ENCODE measurements around the gene TMTC1.
A peak's percentile ranks its signal among the peaks of the same experiment; 100 is the strongest.

The TMTC1 gene

GRCh38 chr12:29794862-29795261, 11.1 kb upstream of the TMTC1 start:
- no peak overlapping the region for H3K9ac ChIP-seq (ENCODE audit: low read length)
- no peak overlapping the region for H3K23ac ChIP-seq (ENCODE audit: low read length in 2 of 2)
- no peak overlapping the region for H2BK120ac ChIP-seq (ENCODE audit: low read depth, low read length)

GRCh38 chr12:29792853-29793252, 9.1 kb upstream of the TMTC1 start:
- Histone ChIP-seq H3K9me3 (ENCODE audit: control insufficient read depth, low read length) (no peaks in the 10 kb centered on the region), H3K23ac (ENCODE audit: low read length in 2 of 2) (no peak overlapping the region), H3K4me3 (ENCODE audit: insufficient read depth in 1 of 2, low read depth in 1 of 2, low read length in 2 of 2) (no peak overlapping the region), H3K4ac (ENCODE audit: low read depth in 1 of 2, low read length in 2 of 2) (no peak overlapping the region), H3K4me1 (ENCODE audit: control insufficient read depth, insufficient read depth, low read depth, low read length) (no peaks in the 10 kb centered on the region), H3K9ac (ENCODE audit: low read length) (no peak overlapping the region), H2AFZ (ENCODE audit: low read depth, low read length) (no peak overlapping the region), H2BK5ac (ENCODE audit: low read depth, low read length, poor library complexity, severe bottlenecking) (no peak overlapping the region), H4K8ac (ENCODE audit: low read length) (no peak overlapping the region), H3K4me2 (ENCODE audit: low read length, poor library complexity, severe bottlenecking) (no peak overlapping the region), H2BK120ac (ENCODE audit: low read depth, low read length) (no peak overlapping the region), H3K18ac (ENCODE audit: low read depth in 1 of 2, low read length in 2 of 2) (no peak overlapping the region), H4K91ac (ENCODE audit: low read length) (no peak overlapping the region), H2AK5ac (ENCODE audit: low read length, severe bottlenecking) (no peak overlapping the region), H3K14ac (ENCODE audit: low read length in 2 of 2) (no peak overlapping the region), H3K79me1 (replicated peaks; ENCODE audit: low read length, poor library complexity, severe bottlenecking) (no peaks in the 10 kb centered on the region), H2BK12ac (ENCODE audit: low read length in 2 of 2) (no peak overlapping the region), H3K36me3 (ENCODE audit: control insufficient read depth in 1 of 2, insufficient read depth in 2 of 2, low read depth in 1 of 2, low read length in 2 of 2) (no peaks in the 10 kb centered on the region), H3K27me3 (ENCODE audit: control insufficient read depth in 1 of 2, insufficient read depth in 1 of 2, low read length in 2 of 2) (no peaks in the 10 kb centered on the region), H3K27ac (ENCODE audit: low read length, poor library complexity, severe bottlenecking) (no peak overlapping the region), H2BK15ac (ENCODE audit: low read depth, poor library complexity, severe bottlenecking) (no peak overlapping the region)
- 92% methylated on average over 8 of the region's 8 CpGs for WGBS
- DNase-seq: no peak

More at GRCh38 chr12:29794862-29795261, 11.1 kb upstream of the TMTC1 start:
- no peak overlapping the region for H3K4ac ChIP-seq (ENCODE audit: low read depth in 1 of 2, low read length in 2 of 2)
- H2BK15ac ChIP-seq (ENCODE audit: low read depth, poor library complexity, severe bottlenecking): no peak overlapping the region
- no peak overlapping the region for H2BK12ac ChIP-seq (ENCODE audit: low read length in 2 of 2)
- H2AK5ac ChIP-seq (ENCODE audit: low read length, severe bottlenecking): no peak overlapping the region
- no peak overlapping the region for H3K4me3 ChIP-seq (ENCODE audit: insufficient read depth in 1 of 2, low read depth in 1 of 2, low read length in 2 of 2)
- no peak overlapping the region for H2BK5ac ChIP-seq (ENCODE audit: low read depth, low read length, poor library complexity, severe bottlenecking)
- no peak overlapping the region for H4K91ac ChIP-seq (ENCODE audit: low read length)
- H3K79me1 ChIP-seq (replicated peaks; ENCODE audit: low read length, poor library complexity, severe bottlenecking): no peaks in the 10 kb centered on the region
- no peaks in the 10 kb centered on the region for H3K36me3 ChIP-seq (ENCODE audit: control insufficient read depth in 1 of 2, insufficient read depth in 2 of 2, low read depth in 1 of 2, low read length in 2 of 2)
- H3K9me3 ChIP-seq (ENCODE audit: control insufficient read depth, low read length): no peaks in the 10 kb centered on the region
- H3K18ac ChIP-seq (ENCODE audit: low read depth in 1 of 2, low read length in 2 of 2): no peak overlapping the region
- no peak overlapping the region for H3K27ac ChIP-seq (ENCODE audit: low read length, poor library complexity, severe bottlenecking)
- H3K27me3 ChIP-seq (ENCODE audit: control insufficient read depth in 1 of 2, insufficient read depth in 1 of 2, low read length in 2 of 2): no peaks in the 10 kb centered on the region
- H2AFZ ChIP-seq (ENCODE audit: low read depth, low read length): no peak overlapping the region
- H3K4me2 ChIP-seq (ENCODE audit: low read length, poor library complexity, severe bottlenecking): no peak overlapping the region
- H4K8ac ChIP-seq (ENCODE audit: low read length): no peak overlapping the region
- DNase-seq: no peak
- no peaks in the 10 kb centered on the region for H3K4me1 ChIP-seq (ENCODE audit: control insufficient read depth, insufficient read depth, low read depth, low read length)
- no peak overlapping the region for H3K14ac ChIP-seq (ENCODE audit: low read length in 2 of 2)

- Histone ChIP-seq H2BK120ac (ENCODE audit: low read depth, low read length) (no peak overlapping the region), H3K36me3 (ENCODE audit: control insufficient read depth in 1 of 2, insufficient read depth in 2 of 2, low read depth in 1 of 2, low read length in 2 of 2) (no peaks in the 10 kb centered on the region), H4K8ac (ENCODE audit: low read length) (no peak overlapping the region)
Observed at GRCh38 chr12:29792132-29792531, 8.4 kb upstream of the TMTC1 start.

DNA sequence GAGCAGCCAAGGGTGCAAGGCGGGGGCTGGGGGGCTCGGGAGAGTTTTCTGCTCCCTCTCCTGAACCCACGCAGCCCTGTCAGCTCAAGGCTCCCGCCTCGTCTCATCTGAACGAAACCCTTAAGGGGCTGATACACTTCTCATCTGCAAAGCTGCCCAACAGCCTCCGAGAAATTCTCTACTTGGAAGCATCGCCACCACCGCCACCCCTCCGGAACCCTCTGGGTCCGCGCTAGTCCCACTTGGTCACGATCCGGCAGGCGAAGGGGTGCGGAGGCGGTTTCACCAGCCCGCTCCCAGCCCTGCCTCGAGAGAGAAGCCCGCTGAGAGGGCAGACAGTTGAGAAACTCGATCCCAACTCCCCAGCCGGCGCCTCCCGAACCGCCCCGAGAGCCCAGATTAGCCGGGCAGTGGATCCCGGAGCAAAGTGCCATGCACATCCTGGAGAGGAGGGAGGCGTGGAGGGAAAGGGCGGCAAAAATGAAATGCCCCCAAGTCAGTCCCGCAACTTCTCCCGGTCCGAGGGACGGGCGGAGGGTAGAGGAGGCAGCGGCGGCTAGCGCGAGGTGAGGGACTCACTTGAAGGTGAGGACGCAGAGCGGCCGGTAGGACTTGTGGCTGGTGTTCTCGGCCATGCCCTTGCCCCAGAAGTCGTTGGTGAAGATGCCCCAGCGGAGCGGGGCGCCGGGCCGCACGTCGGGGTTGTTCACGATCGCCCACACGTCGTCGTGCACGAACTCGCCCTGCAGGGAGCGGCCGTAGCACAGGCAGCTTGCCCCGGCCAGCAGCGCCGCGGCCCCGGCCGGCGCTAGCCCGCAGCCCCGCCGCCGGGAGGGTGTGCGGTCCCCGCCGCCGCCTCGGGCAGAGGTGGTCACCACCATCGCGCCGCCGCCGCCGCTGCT, 620 bp downstream of the TMTC1 start:
- peaks cover 0 to 10% of the 10 kb centered on the region in 2 experiments for H3K27me3 ChIP-seq (ENCODE audit: control insufficient read depth in 1 of 2, insufficient read depth in 1 of 2, low read length in 2 of 2)
- no peaks in the 10 kb centered on the region for H3K79me1 ChIP-seq (replicated peaks; ENCODE audit: low read length, poor library complexity, severe bottlenecking)
- H3K23ac ChIP-seq (ENCODE audit: low read length in 2 of 2): peak overlapping the region in 1 of 2 experiments; percentile 99
- under 1% methylated on average over 80 of the region's 82 CpGs for WGBS
- peak overlapping the region in 1 of 2 experiments; percentile 75 for H3K4ac ChIP-seq (ENCODE audit: low read depth in 1 of 2, low read length in 2 of 2)
- peak overlapping the region; percentile 86 to 94 for H3K18ac ChIP-seq (ENCODE audit: low read depth in 1 of 2, low read length in 2 of 2)
- peak overlapping the region; percentile 85 for H2BK120ac ChIP-seq (ENCODE audit: low read depth, low read length)
- peak overlapping the region; percentile 80 for H2BK15ac ChIP-seq (ENCODE audit: low read depth, poor library complexity, severe bottlenecking)
- H3K9me3 ChIP-seq (ENCODE audit: control insufficient read depth, low read length): no peaks in the 10 kb centered on the region
- H4K8ac ChIP-seq (ENCODE audit: low read length): peak overlapping the region; percentile 49
- peak overlapping the region in 1 of 2 experiments; percentile 75 for H3K14ac ChIP-seq (ENCODE audit: low read length in 2 of 2)
- no peaks in the 10 kb centered on the region for H3K36me3 ChIP-seq (ENCODE audit: control insufficient read depth in 1 of 2, insufficient read depth in 2 of 2, low read depth in 1 of 2, low read length in 2 of 2)
- H3K4me1 ChIP-seq (ENCODE audit: control insufficient read depth, insufficient read depth, low read depth, low read length): peaks cover 10% of the 10 kb centered on the region
- peak; percentile 69 for DNase-seq
- no peak overlapping the region for H2BK5ac ChIP-seq (ENCODE audit: low read depth, low read length, poor library complexity, severe bottlenecking)
- peak overlapping the region; percentile 34 for H4K91ac ChIP-seq (ENCODE audit: low read length)
- H3K27ac ChIP-seq (ENCODE audit: low read length, poor library complexity, severe bottlenecking): peak overlapping the region; percentile 15
- H2BK12ac ChIP-seq (ENCODE audit: low read length in 2 of 2): peak overlapping the region; percentile 28 to 48
- H2AK5ac ChIP-seq (ENCODE audit: low read length, severe bottlenecking): no peak overlapping the region
- peak overlapping the region; percentile 96 for H3K4me2 ChIP-seq (ENCODE audit: low read length, poor library complexity, severe bottlenecking)
- peak overlapping the region; percentile 77 for H2AFZ ChIP-seq (ENCODE audit: low read depth, low read length)
- H3K9ac ChIP-seq (ENCODE audit: low read length): peak overlapping the region; percentile 95
- H3K4me3 ChIP-seq (ENCODE audit: insufficient read depth in 1 of 2, low read depth in 1 of 2, low read length in 2 of 2): peak overlapping the region; percentile 71 to 93

More at GRCh38 chr12:29792132-29792531, 8.4 kb upstream of the TMTC1 start:
- no peak overlapping the region for H2AK5ac ChIP-seq (ENCODE audit: low read length, severe bottlenecking)
- H3K9me3 ChIP-seq (ENCODE audit: control insufficient read depth, low read length): no peaks in the 10 kb centered on the region
- H2BK5ac ChIP-seq (ENCODE audit: low read depth, low read length, poor library complexity, severe bottlenecking): no peak overlapping the region
- no peaks in the 10 kb centered on the region for H3K4me1 ChIP-seq (ENCODE audit: control insufficient read depth, insufficient read depth, low read depth, low read length)
- H3K4me3 ChIP-seq (ENCODE audit: insufficient read depth in 1 of 2, low read depth in 1 of 2, low read length in 2 of 2): no peak overlapping the region
- no peak for DNase-seq
- H2AFZ ChIP-seq (ENCODE audit: low read depth, low read length): no peak overlapping the region
- H3K27ac ChIP-seq (ENCODE audit: low read length, poor library complexity, severe bottlenecking): no peak overlapping the region
- H3K9ac ChIP-seq (ENCODE audit: low read length): no peak overlapping the region
- H4K91ac ChIP-seq (ENCODE audit: low read length): no peak overlapping the region
- no peak overlapping the region for H2BK12ac ChIP-seq (ENCODE audit: low read length in 2 of 2)
- no peak overlapping the region for H2BK15ac ChIP-seq (ENCODE audit: low read depth, poor library complexity, severe bottlenecking)
- no peak overlapping the region for H3K4me2 ChIP-seq (ENCODE audit: low read length, poor library complexity, severe bottlenecking)
- no peak overlapping the region for H3K18ac ChIP-seq (ENCODE audit: low read depth in 1 of 2, low read length in 2 of 2)
- no peak overlapping the region for H3K23ac ChIP-seq (ENCODE audit: low read length in 2 of 2)
- H3K4ac ChIP-seq (ENCODE audit: low read depth in 1 of 2, low read length in 2 of 2): no peak overlapping the region
- WGBS: 95% methylated on average over 10 of the region's 10 CpGs
- no peaks in the 10 kb centered on the region for H3K79me1 ChIP-seq (replicated peaks; ENCODE audit: low read length, poor library complexity, severe bottlenecking)
- H3K27me3 ChIP-seq (ENCODE audit: control insufficient read depth in 1 of 2, insufficient read depth in 1 of 2, low read length in 2 of 2): peaks cover 0 to 3% of the 10 kb centered on the region in 2 experiments
- peak overlapping the region in 1 of 2 experiments; percentile 10 for H3K14ac ChIP-seq (ENCODE audit: low read length in 2 of 2)

Data from mesenchymal stem cell (in vitro differentiated cells and primary cell).